Fibroblast of villous mesenchyme (primary cell): Measurements from ENCODE around the gene BZW2. TPM values are rescaled to one million over a fixed set of nuclear protein-coding genes. Genes with fewer than 3 reads are reported as not detected.

ENCODE experiments used
- DNase-seq: peaks from one replicate; pipeline ENCODE4 v3.0.0-alpha.2; 2010; ENCODE audit warnings: low read depth
- H3K4me3 ChIP-seq: 2 replicates; pipeline ENCODE4 v1.5.1; 2011; ENCODE audit warnings: low read depth, mild to moderate bottlenecking, low read length
- total RNA-seq: library from RNA; depleted of rRNA; stranded (reverse); fragments of >200 nt; gene quantifications from 2 replicates; pipeline ENCODE4 v1.2.3, GENCODE V29; 2012
- TF ChIP-seq, protein P1 (sequence below): IDR thresholded peaks from 2 replicates; pipeline ENCODE4 v1.5.1; 2012; ENCODE audit warnings: low read depth, mild to moderate bottlenecking, low read length; ENCODE audit not compliant: insufficient read depth

BZW2 gene
- 48.0 and 53.5 TPM in 2 replicates for total RNA-seq

DNA sequence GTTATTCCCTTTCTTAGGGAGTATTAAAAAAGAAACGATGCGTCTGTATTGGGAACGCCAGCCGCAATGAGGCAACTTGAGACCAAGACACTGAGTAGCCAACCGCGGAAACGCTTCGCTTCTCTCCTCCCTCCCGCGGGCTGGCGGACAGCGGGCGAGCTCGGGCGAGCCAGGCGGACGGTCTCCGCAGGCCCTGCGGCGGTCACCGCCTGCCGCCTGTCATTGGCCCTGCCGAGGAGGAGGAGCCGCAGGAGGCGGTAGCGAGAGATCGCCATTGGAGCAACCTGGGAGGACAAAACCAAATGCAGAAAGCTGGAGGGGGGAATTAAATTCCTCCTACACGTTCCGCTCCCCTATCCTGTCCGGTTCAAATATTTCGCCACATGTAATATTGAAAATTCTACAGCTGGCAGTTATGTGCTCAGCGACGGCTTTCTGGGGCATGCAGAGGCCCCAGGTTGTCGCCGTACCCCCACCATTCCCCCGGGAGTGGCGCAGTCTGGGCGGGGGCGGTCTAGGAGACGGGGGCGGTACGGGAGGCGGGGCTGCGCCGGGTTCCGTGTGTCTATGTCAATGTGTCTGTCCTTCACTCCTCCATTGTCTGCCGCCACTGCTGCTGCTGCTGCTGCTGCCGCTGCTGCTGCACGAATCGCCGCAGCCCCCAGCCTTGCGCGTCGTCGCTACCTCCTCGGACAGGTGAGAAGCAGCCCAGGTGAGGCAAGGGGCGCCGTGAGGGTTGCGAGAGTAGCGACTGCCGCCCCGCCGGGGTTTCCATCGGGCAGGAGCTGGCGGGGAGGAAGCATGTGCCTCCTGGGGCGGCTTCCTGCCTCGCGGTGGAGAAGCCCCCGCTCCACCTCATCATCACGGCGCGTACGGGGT, at the start of gene BZW2, which contains the start of gene ANKMY2:
Gene BZW2, plus strand, starts transcription at position 589 of the 879 bp plus-strand sequence. CDS start 19,263 bp downstream, outside the sequence.
Gene ANKMY2, minus strand, starts transcription at position 162 of the 879 bp plus-strand sequence. CDS start 181 bp downstream, outside the sequence.
- DNase-seq = peak; percentile 98
- TF ChIP-seq, protein P1, sequence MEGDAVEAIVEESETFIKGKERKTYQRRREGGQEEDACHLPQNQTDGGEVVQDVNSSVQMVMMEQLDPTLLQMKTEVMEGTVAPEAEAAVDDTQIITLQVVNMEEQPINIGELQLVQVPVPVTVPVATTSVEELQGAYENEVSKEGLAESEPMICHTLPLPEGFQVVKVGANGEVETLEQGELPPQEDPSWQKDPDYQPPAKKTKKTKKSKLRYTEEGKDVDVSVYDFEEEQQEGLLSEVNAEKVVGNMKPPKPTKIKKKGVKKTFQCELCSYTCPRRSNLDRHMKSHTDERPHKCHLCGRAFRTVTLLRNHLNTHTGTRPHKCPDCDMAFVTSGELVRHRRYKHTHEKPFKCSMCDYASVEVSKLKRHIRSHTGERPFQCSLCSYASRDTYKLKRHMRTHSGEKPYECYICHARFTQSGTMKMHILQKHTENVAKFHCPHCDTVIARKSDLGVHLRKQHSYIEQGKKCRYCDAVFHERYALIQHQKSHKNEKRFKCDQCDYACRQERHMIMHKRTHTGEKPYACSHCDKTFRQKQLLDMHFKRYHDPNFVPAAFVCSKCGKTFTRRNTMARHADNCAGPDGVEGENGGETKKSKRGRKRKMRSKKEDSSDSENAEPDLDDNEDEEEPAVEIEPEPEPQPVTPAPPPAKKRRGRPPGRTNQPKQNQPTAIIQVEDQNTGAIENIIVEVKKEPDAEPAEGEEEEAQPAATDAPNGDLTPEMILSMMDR = no peak
- peak within 1 kb of the TSS; percentile 95 for H3K4me3 ChIP-seq

- H3K4me3 ChIP-seq = no peak overlapping the region
- TF ChIP-seq, protein P1 = no peak
- DNase-seq = no peak
These were observed 48.0 kb upstream of the BZW2 start for GRCh38 chr7:16598015-16598414.

GRCh38 chr7:16599860-16600259, 46.1 kb upstream of the BZW2 start:
- H3K4me3 ChIP-seq = no peak overlapping the region
- TF ChIP-seq, protein P1 = no peak
- no peak for DNase-seq

GRCh38 chr7:16603633-16604032, 42.3 kb upstream of the BZW2 start:
- no peak for DNase-seq
- H3K4me3 ChIP-seq = no peak overlapping the region
- TF ChIP-seq, protein P1 = no peak

DNA sequence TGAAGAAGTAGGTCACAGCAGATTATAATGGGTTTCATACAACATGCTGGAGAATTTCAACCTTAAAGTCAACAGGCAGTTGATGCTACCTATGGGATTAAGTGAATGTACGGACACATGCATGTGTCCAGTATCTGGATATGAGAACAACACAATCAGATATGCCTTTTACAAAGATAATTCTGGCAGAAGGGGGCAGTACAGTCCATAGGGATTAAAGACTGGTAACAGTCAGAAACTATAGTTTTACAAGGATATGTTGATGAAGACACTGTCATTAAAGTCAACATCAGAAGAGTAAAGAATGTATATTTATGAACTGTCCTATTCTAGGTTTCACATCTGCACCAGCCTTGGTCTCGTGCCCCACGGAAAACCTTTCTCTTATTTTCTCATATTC, 41.9 kb upstream of the BZW2 start:
- peak; percentile 41 for DNase-seq
- TF ChIP-seq, protein P1 = peak; percentile 34
- H3K4me3 ChIP-seq = no peak overlapping the region

DNA sequence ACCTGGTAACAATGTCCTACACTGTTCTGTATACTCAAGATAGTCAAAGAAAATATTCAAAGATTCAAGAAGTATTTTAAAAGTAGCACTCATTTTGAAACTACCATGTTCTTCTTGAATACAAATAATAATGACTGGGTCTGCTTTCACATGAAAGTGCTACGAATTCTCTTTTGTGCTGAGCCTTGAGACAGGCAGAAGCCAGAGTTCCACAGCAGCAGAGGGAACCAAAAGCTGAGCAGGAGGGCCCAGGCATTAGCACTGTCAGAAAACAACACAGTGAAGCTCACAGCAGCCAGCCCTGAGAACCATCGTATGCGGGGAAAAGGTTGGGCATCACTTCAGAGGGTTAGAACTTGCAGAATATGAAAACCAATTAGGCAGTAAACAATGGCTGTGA, 39.3 kb upstream of the BZW2 start:
- DNase-seq = no peak
- TF ChIP-seq, protein P1 = no peak

More for the DNA sequence above, 39.3 kb upstream of the BZW2 start:
- H3K4me3 ChIP-seq = no peak overlapping the region
